D721Med (cell line): ENCODE data around the gene GCK.

ENCODE experiments used
- DNase-seq: peaks from one replicate; pipeline ENCODE4 v3.0.0; 2011; ENCODE audit warnings: low spot score; ENCODE audit not compliant: insufficient read length
- FAIRE-seq: peaks from 2 replicates; lab custom pipeline; 2011; peaks lifted over from hg19 to GRCh38; lab: Jason Lieb, UNC
- TF ChIP-seq, protein P1 (sequence below): IDR thresholded peaks from 2 replicates; pipeline ENCODE4 v1.5.1; 2012; ENCODE audit warnings: mild to moderate bottlenecking, control low read depth; ENCODE audit not compliant: insufficient read depth; ENCODE audit errors: missing control alignments

Gene GCK

DNA sequence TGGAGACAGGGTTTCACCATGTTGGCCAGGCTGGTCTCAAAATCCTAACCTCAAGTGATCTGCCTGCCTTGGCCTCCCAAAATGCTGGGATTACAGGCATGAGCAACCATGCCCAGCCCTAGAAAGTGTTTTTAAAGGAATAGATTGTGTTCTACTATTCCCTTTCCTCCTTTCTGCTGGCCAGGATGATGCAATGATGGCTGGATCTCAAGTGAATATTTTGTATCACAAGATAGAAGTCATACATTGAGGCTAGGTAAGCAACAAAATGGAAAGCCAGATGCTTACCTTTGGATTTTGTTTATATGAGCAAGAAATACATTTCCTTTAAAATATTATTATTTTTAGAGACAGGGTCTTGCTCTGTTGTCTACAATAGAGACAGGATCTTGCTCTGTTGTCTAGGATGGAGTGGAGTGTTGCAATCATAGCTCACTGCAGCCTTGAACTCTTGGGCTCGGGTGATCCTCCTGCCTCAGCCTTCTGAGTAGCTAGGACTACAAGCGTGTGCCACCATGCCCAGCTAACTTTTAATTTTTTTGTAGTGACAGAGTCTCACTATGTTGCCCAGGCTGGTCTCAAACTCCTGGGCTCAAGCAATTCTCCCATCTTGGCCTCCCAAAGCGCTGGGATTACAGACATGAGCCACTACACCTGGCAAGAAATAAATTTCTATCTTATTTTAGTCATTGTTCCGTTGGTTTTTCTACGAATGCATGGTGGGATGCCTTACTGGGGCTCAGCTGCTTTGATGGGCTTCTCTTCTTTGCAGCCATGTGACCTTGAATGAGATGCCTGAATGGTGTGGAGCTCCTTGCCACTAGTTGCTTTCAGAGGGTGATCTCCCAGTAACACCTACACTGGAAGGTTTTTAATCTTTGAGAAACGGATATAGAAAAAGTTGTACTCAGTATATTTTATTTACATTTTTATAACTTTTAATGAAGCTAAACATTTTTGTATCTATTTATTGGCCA, 90.9 kb downstream of the GCK start:
- TF ChIP-seq, protein P1, sequence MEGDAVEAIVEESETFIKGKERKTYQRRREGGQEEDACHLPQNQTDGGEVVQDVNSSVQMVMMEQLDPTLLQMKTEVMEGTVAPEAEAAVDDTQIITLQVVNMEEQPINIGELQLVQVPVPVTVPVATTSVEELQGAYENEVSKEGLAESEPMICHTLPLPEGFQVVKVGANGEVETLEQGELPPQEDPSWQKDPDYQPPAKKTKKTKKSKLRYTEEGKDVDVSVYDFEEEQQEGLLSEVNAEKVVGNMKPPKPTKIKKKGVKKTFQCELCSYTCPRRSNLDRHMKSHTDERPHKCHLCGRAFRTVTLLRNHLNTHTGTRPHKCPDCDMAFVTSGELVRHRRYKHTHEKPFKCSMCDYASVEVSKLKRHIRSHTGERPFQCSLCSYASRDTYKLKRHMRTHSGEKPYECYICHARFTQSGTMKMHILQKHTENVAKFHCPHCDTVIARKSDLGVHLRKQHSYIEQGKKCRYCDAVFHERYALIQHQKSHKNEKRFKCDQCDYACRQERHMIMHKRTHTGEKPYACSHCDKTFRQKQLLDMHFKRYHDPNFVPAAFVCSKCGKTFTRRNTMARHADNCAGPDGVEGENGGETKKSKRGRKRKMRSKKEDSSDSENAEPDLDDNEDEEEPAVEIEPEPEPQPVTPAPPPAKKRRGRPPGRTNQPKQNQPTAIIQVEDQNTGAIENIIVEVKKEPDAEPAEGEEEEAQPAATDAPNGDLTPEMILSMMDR = no peak
- no peak for FAIRE-seq
- no peak for DNase-seq

DNA sequence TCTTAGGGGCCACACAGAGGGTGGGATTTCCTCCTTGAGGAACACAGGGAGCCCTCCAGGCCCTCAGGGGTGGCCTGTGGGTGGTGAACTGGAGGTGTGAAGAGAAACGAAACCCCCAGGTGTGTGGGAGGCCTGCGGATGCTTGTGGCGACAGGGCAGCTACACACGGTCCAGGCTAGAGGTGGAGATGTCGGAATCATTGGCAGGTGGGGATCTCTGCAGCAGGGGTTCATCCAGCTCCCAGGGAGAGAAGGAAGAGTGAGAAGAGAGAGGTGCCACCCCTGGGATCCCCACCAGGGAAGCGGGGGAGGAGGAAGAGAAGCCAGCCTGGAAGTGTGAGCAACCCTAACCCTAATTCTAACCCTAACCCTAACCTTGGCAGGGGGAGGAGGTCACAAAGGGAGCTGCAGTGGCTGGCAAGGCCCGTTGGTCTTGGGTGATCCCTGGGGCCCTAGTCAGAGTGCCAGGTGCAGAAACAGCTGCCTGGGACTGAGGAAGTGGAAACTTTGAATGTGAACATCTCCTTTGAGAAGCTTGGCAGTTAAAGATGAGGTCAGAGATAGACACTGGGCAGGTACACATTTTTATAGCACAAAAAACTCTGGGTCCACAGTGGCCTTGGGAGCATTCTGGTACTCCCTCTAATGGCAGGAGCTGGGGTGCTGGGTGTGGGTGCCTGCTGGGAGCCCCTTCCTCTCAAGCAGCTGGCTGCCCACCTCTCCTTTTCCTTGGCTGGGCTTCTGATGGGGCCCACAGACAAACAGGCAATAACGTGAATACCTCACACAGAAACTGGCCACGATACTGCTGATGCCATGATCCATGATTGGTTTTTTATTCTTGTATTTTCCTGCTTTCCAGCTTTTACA, 91.9 kb downstream of the GCK start:
- no peak for FAIRE-seq
- TF ChIP-seq, protein P1 = no peak
- DNase-seq = no peak

DNA sequence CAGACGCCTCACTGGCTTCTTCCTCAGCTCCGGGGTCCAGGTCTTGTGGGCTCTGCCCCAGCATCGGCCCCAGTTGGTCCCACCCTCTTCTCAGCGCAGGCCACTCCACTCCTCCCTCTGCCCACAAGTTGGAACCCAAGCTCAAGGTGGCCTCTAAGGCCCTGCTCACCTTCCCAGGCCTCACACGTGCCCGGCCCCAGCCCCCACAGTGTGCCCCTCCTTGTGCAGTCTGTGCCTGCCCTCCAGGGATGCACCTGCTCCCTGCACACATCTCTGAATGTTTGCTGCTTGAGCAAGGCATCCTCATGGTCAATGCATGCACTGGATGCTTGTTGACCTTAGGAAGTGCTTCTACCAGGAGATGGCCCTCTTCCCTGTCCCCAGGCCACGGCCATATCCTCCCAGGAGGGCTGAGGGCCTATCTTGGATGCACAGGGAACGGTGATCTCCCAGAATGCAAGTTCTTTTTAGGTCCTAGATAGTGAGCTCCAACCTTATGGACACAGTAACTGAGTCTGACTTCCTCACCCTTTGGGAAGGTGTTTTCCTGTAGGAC, 92.8 kb downstream of the GCK start:
- no peak for FAIRE-seq
- TF ChIP-seq, protein P1 = no peak
- DNase-seq = no peak

DNA sequence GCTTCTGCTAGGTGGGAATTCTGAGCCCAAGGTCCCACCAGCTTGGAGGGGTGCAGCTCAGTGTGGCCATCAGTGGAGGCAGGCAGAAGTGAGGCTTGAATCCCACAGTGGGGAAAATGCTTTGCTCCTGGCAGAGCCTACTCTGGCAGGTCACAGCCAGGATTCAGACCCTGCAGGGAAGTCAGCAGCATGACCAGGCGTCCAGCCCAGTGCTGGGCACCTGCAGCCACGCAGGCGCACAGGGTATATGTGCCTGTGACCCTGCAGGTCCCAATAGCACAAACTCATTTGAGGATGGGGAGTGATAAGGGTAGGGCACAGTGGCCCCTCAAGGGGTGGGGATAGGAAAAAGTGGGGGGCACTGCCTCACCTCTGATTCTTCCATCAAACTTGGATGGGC, 93.5 kb downstream of the GCK start:
- TF ChIP-seq, protein P1 = no peak
- FAIRE-seq (no peak), DNase-seq (no peak)

DNA sequence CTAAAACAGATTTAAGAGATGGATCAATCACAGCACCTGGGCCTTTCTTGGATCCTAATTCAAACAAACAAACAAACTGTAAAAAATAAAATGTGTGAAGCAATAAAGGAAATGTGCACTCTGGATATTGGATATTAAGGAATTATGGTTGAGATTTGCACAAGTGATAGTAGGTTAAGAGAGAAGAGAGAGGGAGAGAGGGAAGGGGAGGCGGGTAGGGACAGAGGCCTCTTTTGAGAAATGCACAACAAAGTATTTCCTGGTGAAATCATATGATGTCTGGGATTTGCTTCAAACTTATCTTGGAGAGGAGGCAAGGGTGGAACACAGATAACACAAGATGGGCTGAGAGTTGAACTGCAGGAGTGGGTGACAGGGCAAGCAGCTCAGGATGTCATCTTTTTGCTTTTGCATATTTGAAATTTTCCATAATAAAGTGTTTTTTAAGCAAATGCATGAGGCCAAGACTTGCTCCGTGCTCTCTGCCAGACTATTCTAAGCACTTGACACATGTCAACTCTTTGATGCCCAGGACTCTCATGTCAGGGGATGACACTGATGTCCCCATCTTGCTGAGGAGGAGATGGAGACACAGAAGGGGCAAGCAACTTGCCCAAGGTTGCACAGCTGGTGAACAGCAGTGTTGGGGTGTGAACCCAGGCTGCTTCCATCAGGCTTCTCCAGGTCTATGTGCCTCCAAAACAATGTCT, 94.2 kb downstream of the GCK start:
- DNase-seq (no peak), FAIRE-seq (no peak)
- TF ChIP-seq, protein P1 = no peak

DNA sequence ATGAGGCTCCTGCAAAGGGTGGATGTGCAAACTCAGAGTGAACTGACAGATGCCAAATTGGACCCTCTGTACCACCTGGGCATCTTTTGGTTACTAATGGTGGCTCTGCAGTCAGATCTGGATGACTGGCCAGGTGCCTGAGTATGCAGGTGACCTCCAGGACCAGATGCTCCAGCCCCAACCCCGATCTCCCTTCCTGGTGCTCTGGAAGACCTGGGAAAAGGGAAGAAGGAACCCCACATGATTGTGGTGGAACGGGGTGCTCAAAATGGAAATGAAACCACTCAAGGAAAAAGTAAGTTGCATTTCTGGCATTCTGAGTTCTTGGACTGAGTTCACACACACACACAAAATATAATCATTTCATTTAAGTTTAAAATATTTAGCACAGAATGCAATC, 94.9 kb downstream of the GCK start:
- TF ChIP-seq, protein P1 = no peak
- no peak for DNase-seq
- no peak for FAIRE-seq
